SK-N-MC (cell line): ENCODE data around the gene ZNF496.
"Not testable (repeated sequence)": the region's sequence is repeated elsewhere in the genome, so short reads cannot be mapped to it uniquely, and the experiment has no call there.

Source experiments
- DNase-seq: peaks from one replicate; pipeline ENCODE4 v3.0.0-alpha.2; 2011; ENCODE audit warnings: low read depth, low spot score
- H3K27ac ChIP-seq: fragments of 200-600 bp; sonication (generic); 2 replicates; pipeline ENCODE4 v1.5.1; 2016; ENCODE audit warnings: mixed run types
- H3K36me3 ChIP-seq: fragments of 200-600 bp; sonication (generic); 2 replicates; pipeline ENCODE4 v1.6.1; 2017; ENCODE audit warnings: antibody characterized with exemption, low read length, mixed read lengths; ENCODE audit not compliant: insufficient read depth
- H3K4me3 ChIP-seq: fragments of 200-600 bp; sonication (generic); 2 replicates; pipeline ENCODE4 v1.5.1; 2016
- H3K9ac ChIP-seq: fragments of 200-600 bp; sonication (generic); 2 replicates; pipeline ENCODE4 v1.8.0; 2017; ENCODE audit warnings: mixed run types, mixed read lengths; ENCODE audit not compliant: insufficient read length
- H3K9me3 ChIP-seq: fragments of 200-600 bp; sonication (generic); 2 replicates; pipeline ENCODE4 v1.6.1; 2017; ENCODE audit warnings: low read depth, mild to moderate bottlenecking, antibody characterized with exemption, low read length, moderate library complexity, mixed read lengths
- EZH2 ChIP-seq: fragments of 200-600 bp; sonication (generic); IDR thresholded peaks from one replicate; pipeline ENCODE4 v1.6.1; 2017; ENCODE audit warnings: antibody characterized with exemption
- FOXP2 ChIP-seq: optimal IDR thresholded peaks from 2 replicates; pipeline ENCODE3; 2011; ENCODE audit warnings: mild to moderate bottlenecking, moderate library complexity; ENCODE audit not compliant: insufficient read depth; ENCODE audit errors: extremely low read length, control extremely low read depth
- POLR2AphosphoS5 ChIP-seq: IDR thresholded peaks from 2 replicates; pipeline ENCODE4 v1.6.1; 2012; ENCODE audit warnings: mild to moderate bottlenecking, low read depth, low read length, borderline replicate concordance

ZNF496 gene

GRCh38 chr1:247370786-247371732 lies 39.4 kb upstream of the ZNF496 start:
- Histone ChIP-seq H3K4me3 (no peak overlapping the region), H3K9ac (no peak overlapping the region), H3K36me3 (no peaks in the 10 kb centered on the region), H3K9me3 (no peaks in the 10 kb centered on the region), H3K27ac (no peak overlapping the region)
- no peak for DNase-seq
- TF ChIP-seq POLR2AphosphoS5 (no peak), FOXP2 (no peak), EZH2 (no peak)

GRCh38 chr1:247368490-247369145 lies 37.0 kb upstream of the ZNF496 start:
- DNase-seq = no peak
- Histone ChIP-seq H3K27ac (no peak overlapping the region), H3K9ac (no peak overlapping the region), H3K4me3 (no peak overlapping the region), H3K36me3 (no peaks in the 10 kb centered on the region), H3K9me3 (no peaks in the 10 kb centered on the region)
- no peak for TF ChIP-seq FOXP2
- no peak for TF ChIP-seq POLR2AphosphoS5
- no peak for TF ChIP-seq EZH2

GRCh38 chr1:247367786-247368422 lies 36.2 kb upstream of the ZNF496 start:
- Histone ChIP-seq H3K9ac (no peak overlapping the region), H3K27ac (no peak overlapping the region), H3K9me3 (no peaks in the 10 kb centered on the region), H3K36me3 (no peaks in the 10 kb centered on the region), H3K4me3 (no peak overlapping the region)
- no peak for DNase-seq
- TF ChIP-seq POLR2AphosphoS5 (no peak), FOXP2 (no peak), EZH2 (no peak)

GRCh38 chr1:247366926-247367645 lies 35.4 kb upstream of the ZNF496 start:
- TF ChIP-seq EZH2 (no peak), FOXP2 (no peak), POLR2AphosphoS5 (no peak)
- Histone ChIP-seq H3K9ac (no peak overlapping the region), H3K9me3 (no peaks in the 10 kb centered on the region), H3K4me3 (no peak overlapping the region), H3K27ac (no peak overlapping the region), H3K36me3 (no peaks in the 10 kb centered on the region)
- DNase-seq = no peak

- H3K36me3 ChIP-seq, H3K27ac ChIP-seq, DNase-seq, H3K9ac ChIP-seq, H3K9me3 ChIP-seq, H3K4me3 ChIP-seq: not testable (repeated sequence)
Observed at GRCh38 chr1:247366345-247366744, 34.7 kb upstream of the ZNF496 start.

GRCh38 chr1:247365023-247365422 lies 33.4 kb upstream of the ZNF496 start:
- H3K4me3 ChIP-seq = no peak overlapping the region
- no peak overlapping the region for H3K9ac ChIP-seq
- H3K27ac ChIP-seq = no peak overlapping the region
- no peak for TF ChIP-seq EZH2
- no peak for TF ChIP-seq POLR2AphosphoS5
- no peak for TF ChIP-seq FOXP2
- H3K9me3 ChIP-seq = no peaks in the 10 kb centered on the region
- no peaks in the 10 kb centered on the region for H3K36me3 ChIP-seq
- no peak for DNase-seq

GRCh38 chr1:247363000-247363399 lies 31.3 kb upstream of the ZNF496 start:
- H3K27ac ChIP-seq, H3K4me3 ChIP-seq, H3K9me3 ChIP-seq, DNase-seq, H3K9ac ChIP-seq, H3K36me3 ChIP-seq: not testable (repeated sequence)

GRCh38 chr1:247362153-247362552 lies 30.5 kb upstream of the ZNF496 start:
- DNase-seq = no peak
- TF ChIP-seq FOXP2 (no peak), EZH2 (no peak), POLR2AphosphoS5 (no peak)
- no peak overlapping the region for H3K27ac ChIP-seq
- H3K9me3 ChIP-seq = no peaks in the 10 kb centered on the region
- H3K36me3 ChIP-seq = no peaks in the 10 kb centered on the region
- H3K9ac ChIP-seq = no peak overlapping the region
- H3K4me3 ChIP-seq = no peak overlapping the region
